DMS 273 treated with DMSO at 0.1 percent for 48 hours (cell line): Measurements from ENCODE around the gene SASH1.

Experiments
- DNase-seq: peaks from one replicate; lab custom pipeline; 2025; lab: John Stamatoyannopoulos, UW

Gene SASH1

GRCh38 chr6:148432462-148433195, 90.0 kb downstream of the SASH1 start:
- no peak for DNase-seq

GRCh38 chr6:148435386-148435785, 92.7 kb downstream of the SASH1 start:
- DNase-seq, result no peak

GRCh38 chr6:148436466-148436865, 93.8 kb downstream of the SASH1 start:
- no peak for DNase-seq

- DNase-seq, result no peak
These were observed 96.0 kb downstream of the SASH1 start for GRCh38 chr6:148438632-148439031.

- no peak for DNase-seq
These were observed 97.4 kb downstream of the SASH1 start for GRCh38 chr6:148440016-148440415.

- peak; percentile 4 for DNase-seq
These were observed 98.3 kb downstream of the SASH1 start for GRCh38 chr6:148440877-148441453.

- no peak for DNase-seq
These were observed 98.8 kb downstream of the SASH1 start for GRCh38 chr6:148441454-148441911.

GRCh38 chr6:148443798-148444560, 101.3 kb downstream of the SASH1 start:
- no peak for DNase-seq

GRCh38 chr6:148445116-148445515, 102.5 kb downstream of the SASH1 start:
- DNase-seq, result no peak

- DNase-seq, result no peak
These were observed 103.0 kb downstream of the SASH1 start for GRCh38 chr6:148445620-148446019.

- DNase-seq, result no peak
These were observed 104.0 kb downstream of the SASH1 start for GRCh38 chr6:148446681-148447080.

GRCh38 chr6:148447521-148448230, 105.0 kb downstream of the SASH1 start:
- no peak for DNase-seq

- no peak for DNase-seq
These were observed 105.9 kb downstream of the SASH1 start for GRCh38 chr6:148448369-148449012.

- DNase-seq, result no peak
These were observed 108.2 kb downstream of the SASH1 start for GRCh38 chr6:148450866-148451265.

GRCh38 chr6:148451690-148452089, 109.1 kb downstream of the SASH1 start:
- DNase-seq, result no peak

GRCh38 chr6:148452876-148453275, 110.2 kb downstream of the SASH1 start:
- no peak for DNase-seq

- DNase-seq, result no peak
These were observed 111.3 kb downstream of the SASH1 start for GRCh38 chr6:148453906-148454305.

GRCh38 chr6:148455225-148455624, 112.6 kb downstream of the SASH1 start:
- no peak for DNase-seq

GRCh38 chr6:148455674-148456558, 113.3 kb downstream of the SASH1 start:
- DNase-seq, result no peak

- DNase-seq, result no peak
These were observed 114.7 kb downstream of the SASH1 start for GRCh38 chr6:148457137-148457842.
